GM23338 (cell line): ENCODE data around the gene ZNF366.

Experiments
- CREB1 ChIP-seq: fragments of 250-450 bp; sonication (Bioruptor Pico); IDR thresholded peaks from 2 replicates; pipeline ENCODE4 v1.5.0; 2020; ENCODE audit warnings: low read depth, mild to moderate bottlenecking, moderate library complexity
- ETS1 ChIP-seq: IDR thresholded peaks from 2 replicates; pipeline ENCODE4 v1.6.1; 2016; ENCODE audit warnings: antibody characterized with exemption
- EZH2 ChIP-seq: fragments of 200-600 bp; sonication (generic); IDR thresholded peaks from one replicate; pipeline ENCODE4 v1.8.0; 2017; ENCODE audit warnings: antibody characterized with exemption, mild to moderate bottlenecking, low read depth; ENCODE audit not compliant: unreplicated experiment
- EZH2phosphoT487 ChIP-seq: fragments of 200-600 bp; sonication (generic); IDR thresholded peaks from one replicate; pipeline ENCODE4 v1.8.1; 2018; ENCODE audit warnings: antibody characterized with exemption; ENCODE audit not compliant: unreplicated experiment
- JUNB ChIP-seq: IDR thresholded peaks from one replicate; pipeline ENCODE4 v1.6.1; 2016; ENCODE audit warnings: antibody characterized with exemption; ENCODE audit not compliant: unreplicated experiment
- POLR2AphosphoS5 ChIP-seq: IDR thresholded peaks from 2 replicates; pipeline ENCODE4 v1.6.1; 2016; ENCODE audit warnings: antibody characterized with exemption, low read depth
- REST ChIP-seq: IDR thresholded peaks from one replicate; pipeline ENCODE4 v1.6.1; 2018; ENCODE audit warnings: antibody characterized with exemption; ENCODE audit not compliant: unreplicated experiment
- STAT1 ChIP-seq: IDR thresholded peaks from one replicate; pipeline ENCODE4 v1.6.1; 2016; ENCODE audit warnings: antibody characterized with exemption; ENCODE audit not compliant: unreplicated experiment
- ZNF114 ChIP-seq: fragments of 250-450 bp; sonication (Bioruptor Pico); IDR thresholded peaks from 2 replicates; pipeline ENCODE4 v1.5.0; 2020; ENCODE audit warnings: mild to moderate bottlenecking, moderate library complexity
- ZNF331 ChIP-seq: fragments of 250-450 bp; sonication (Bioruptor Pico); IDR thresholded peaks from 2 replicates; pipeline ENCODE4 v1.5.0; 2020; ENCODE audit warnings: low read depth, mild to moderate bottlenecking, moderate library complexity
- ZNF462 ChIP-seq: fragments of 250-450 bp; sonication (Bioruptor Pico); IDR thresholded peaks from 2 replicates; pipeline ENCODE4 v1.5.0; 2020; ENCODE audit warnings: mild to moderate bottlenecking, moderate library complexity
- TF ChIP-seq, protein P1 (sequence below), 2 experiments: fragments of 200-600 bp in 1 of 2; sonication (generic) in 1 of 2; conservative IDR thresholded peaks; 2 replicates each; pipeline versions ENCODE4 v1.5.1 to v1.6.1; 2016 to 2017; ENCODE audit warnings: antibody characterized with exemption in 2 of 2, low read depth in 2 of 2, mild to moderate bottlenecking in 2 of 2, moderate library complexity in 1 of 2

DNA sequence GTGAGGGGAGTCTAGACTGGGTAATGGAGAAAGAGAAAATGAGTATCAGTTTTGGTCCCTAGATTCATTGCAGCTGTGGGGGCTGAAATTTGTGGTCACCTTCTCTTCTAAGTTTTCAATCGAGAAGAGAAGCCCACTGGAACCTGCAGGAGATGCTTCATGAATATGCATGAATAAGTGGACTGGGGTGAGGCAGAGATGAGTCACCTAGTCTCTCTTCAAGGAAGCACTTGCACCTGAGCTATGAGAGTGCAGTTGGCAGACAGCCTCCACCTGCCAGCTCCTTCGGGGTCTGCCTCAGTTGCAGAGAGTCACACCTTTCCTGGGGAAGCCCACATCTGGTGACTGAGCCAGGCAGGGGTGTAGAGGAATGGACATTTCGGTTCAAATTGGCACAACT is 69.1 kb downstream of the ZNF366 start:
- TF ChIP-seq, protein P1, sequence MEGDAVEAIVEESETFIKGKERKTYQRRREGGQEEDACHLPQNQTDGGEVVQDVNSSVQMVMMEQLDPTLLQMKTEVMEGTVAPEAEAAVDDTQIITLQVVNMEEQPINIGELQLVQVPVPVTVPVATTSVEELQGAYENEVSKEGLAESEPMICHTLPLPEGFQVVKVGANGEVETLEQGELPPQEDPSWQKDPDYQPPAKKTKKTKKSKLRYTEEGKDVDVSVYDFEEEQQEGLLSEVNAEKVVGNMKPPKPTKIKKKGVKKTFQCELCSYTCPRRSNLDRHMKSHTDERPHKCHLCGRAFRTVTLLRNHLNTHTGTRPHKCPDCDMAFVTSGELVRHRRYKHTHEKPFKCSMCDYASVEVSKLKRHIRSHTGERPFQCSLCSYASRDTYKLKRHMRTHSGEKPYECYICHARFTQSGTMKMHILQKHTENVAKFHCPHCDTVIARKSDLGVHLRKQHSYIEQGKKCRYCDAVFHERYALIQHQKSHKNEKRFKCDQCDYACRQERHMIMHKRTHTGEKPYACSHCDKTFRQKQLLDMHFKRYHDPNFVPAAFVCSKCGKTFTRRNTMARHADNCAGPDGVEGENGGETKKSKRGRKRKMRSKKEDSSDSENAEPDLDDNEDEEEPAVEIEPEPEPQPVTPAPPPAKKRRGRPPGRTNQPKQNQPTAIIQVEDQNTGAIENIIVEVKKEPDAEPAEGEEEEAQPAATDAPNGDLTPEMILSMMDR (conservative IDR thresholded peaks at IDR 0.05; ENCODE audit: low read depth in 2 of 2), result no peak
- TF ChIP-seq POLR2AphosphoS5 (no peak), REST (no peak), EZH2 (no peak), ZNF462 (CRISPR knock-in tag) (no peak), ETS1 (no peak), EZH2phosphoT487 (no peak), ZNF331 (CRISPR knock-in tag) (no peak), CREB1 (CRISPR knock-in tag) (no peak), STAT1 (no peak), ZNF114 (CRISPR knock-in tag) (no peak), JUNB (no peak)
